ENCODE results near the gene TAF15.

GRCh38 chr17:35760587-35760986 is 48.7 kb upstream of the TAF15 start, which contains the start of gene C17orf50:
- TF ChIP-seq, protein P1, sequence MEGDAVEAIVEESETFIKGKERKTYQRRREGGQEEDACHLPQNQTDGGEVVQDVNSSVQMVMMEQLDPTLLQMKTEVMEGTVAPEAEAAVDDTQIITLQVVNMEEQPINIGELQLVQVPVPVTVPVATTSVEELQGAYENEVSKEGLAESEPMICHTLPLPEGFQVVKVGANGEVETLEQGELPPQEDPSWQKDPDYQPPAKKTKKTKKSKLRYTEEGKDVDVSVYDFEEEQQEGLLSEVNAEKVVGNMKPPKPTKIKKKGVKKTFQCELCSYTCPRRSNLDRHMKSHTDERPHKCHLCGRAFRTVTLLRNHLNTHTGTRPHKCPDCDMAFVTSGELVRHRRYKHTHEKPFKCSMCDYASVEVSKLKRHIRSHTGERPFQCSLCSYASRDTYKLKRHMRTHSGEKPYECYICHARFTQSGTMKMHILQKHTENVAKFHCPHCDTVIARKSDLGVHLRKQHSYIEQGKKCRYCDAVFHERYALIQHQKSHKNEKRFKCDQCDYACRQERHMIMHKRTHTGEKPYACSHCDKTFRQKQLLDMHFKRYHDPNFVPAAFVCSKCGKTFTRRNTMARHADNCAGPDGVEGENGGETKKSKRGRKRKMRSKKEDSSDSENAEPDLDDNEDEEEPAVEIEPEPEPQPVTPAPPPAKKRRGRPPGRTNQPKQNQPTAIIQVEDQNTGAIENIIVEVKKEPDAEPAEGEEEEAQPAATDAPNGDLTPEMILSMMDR (IDR thresholded peaks at IDR 0.05): no peak
- no peak for TF ChIP-seq POLR2A (IDR thresholded peaks at IDR 0.05)

All from thyroid gland (tissue), 4 donors.